SK-N-SH treated with all-trans-retinoic acid at 6 μM for 48 hours (cell line): ENCODE results near the gene NMUR1.

Experiments used
- ATAC-seq: fragments of 200-7000 bp; cut with Tn5 transposase; 3 replicates; pipeline ENCODE4 v1.9.1; 2020; ENCODE audit warnings: mild to moderate bottlenecking, moderate library complexity
- ARNTL ChIP-seq: fragments of 450-650 bp; formaldehyde crosslinking; IDR thresholded peaks from 2 replicates; pipeline ENCODE4 v1.5.0; 2020; ENCODE audit warnings: low read depth, mild to moderate bottlenecking, moderate library complexity, borderline replicate concordance
- BACH2 ChIP-seq: fragments of 250-450 bp; sonication (Bioruptor Pico); IDR thresholded peaks from 2 replicates; pipeline ENCODE4 v1.9.0; 2021; ENCODE audit warnings: mild to moderate bottlenecking, borderline replicate concordance
- CSDC2 ChIP-seq: fragments of 250-450 bp; sonication (Bioruptor Pico); IDR thresholded peaks from 2 replicates; pipeline ENCODE4 v1.5.0; 2020; ENCODE audit warnings: mild to moderate bottlenecking, moderate library complexity
- ESRRG ChIP-seq: fragments of 250-450 bp; sonication (Bioruptor Pico); IDR thresholded peaks from 2 replicates; pipeline ENCODE4 v1.6.1; 2021; ENCODE audit warnings: mild to moderate bottlenecking
- ISL1 ChIP-seq: fragments of 250-450 bp; sonication (Bioruptor Pico); IDR thresholded peaks from 2 replicates; pipeline ENCODE4 v2.1.2; 2022; ENCODE audit warnings: mild to moderate bottlenecking, moderate library complexity
- OSR1 ChIP-seq: fragments of 250-450 bp; sonication (Bioruptor Pico); IDR thresholded peaks from 2 replicates; pipeline ENCODE4 v1.8.0; 2022; ENCODE audit warnings: moderate library complexity, mild to moderate bottlenecking, inconsistent platforms
- PPARA ChIP-seq: fragments of 250-450 bp; sonication (Bioruptor Pico); IDR thresholded peaks from 2 replicates; pipeline ENCODE4 v1.5.0; 2020; ENCODE audit warnings: mild to moderate bottlenecking, borderline replicate concordance
- SNAI2 ChIP-seq: fragments of 250-450 bp; sonication (Bioruptor Pico); IDR thresholded peaks from 2 replicates; pipeline ENCODE4 v1.5.0; 2020; ENCODE audit warnings: mild to moderate bottlenecking, moderate library complexity
- TCF4 ChIP-seq: fragments of 250-450 bp; sonication (Bioruptor Pico); IDR thresholded peaks from 2 replicates; pipeline ENCODE4 v1.8.0; 2021; ENCODE audit warnings: mild to moderate bottlenecking, moderate library complexity, borderline replicate concordance
- TOX ChIP-seq: fragments of 250-450 bp; sonication (Bioruptor Pico); IDR thresholded peaks from 2 replicates; pipeline ENCODE4 v1.8.0; 2021; ENCODE audit warnings: mild to moderate bottlenecking, moderate library complexity, borderline replicate concordance
- ZFP3 ChIP-seq: fragments of 250-450 bp; sonication (Bioruptor Pico); IDR thresholded peaks from 2 replicates; pipeline ENCODE4 v1.5.0; 2020; ENCODE audit warnings: mild to moderate bottlenecking, moderate library complexity
- ZFP30 ChIP-seq: fragments of 450-650 bp; formaldehyde crosslinking; IDR thresholded peaks from 2 replicates; pipeline ENCODE4 v1.5.0; 2022; ENCODE audit warnings: mild to moderate bottlenecking, moderate library complexity
- ZNF565 ChIP-seq: fragments of 450-650 bp; formaldehyde crosslinking; conservative IDR thresholded peaks from 2 replicates; pipeline ENCODE4 v1.5.0; 2020; ENCODE audit warnings: low read depth, mild to moderate bottlenecking, moderate library complexity
- ZNF70 ChIP-seq: fragments of 450-650 bp; formaldehyde crosslinking; IDR thresholded peaks from 2 replicates; pipeline ENCODE4 v1.5.0; 2020; ENCODE audit warnings: mild to moderate bottlenecking, moderate library complexity
- ZNF8 ChIP-seq: fragments of 450-650 bp; formaldehyde crosslinking; IDR thresholded peaks from 2 replicates; pipeline ENCODE4 v1.5.0; 2020; ENCODE audit warnings: mild to moderate bottlenecking, moderate library complexity
- TF ChIP-seq, protein P1 (sequence below): fragments of 250-450 bp; sonication (Bioruptor Pico); IDR thresholded peaks from 2 replicates; pipeline ENCODE4 v1.5.1; 2020; ENCODE audit warnings: low read depth, mild to moderate bottlenecking, moderate library complexity
- TF ChIP-seq, protein P2 (sequence below): fragments of 250-450 bp; sonication (Bioruptor Pico); IDR thresholded peaks from 2 replicates; pipeline ENCODE4 v1.8.0; 2021; ENCODE audit warnings: low read depth, mild to moderate bottlenecking, moderate library complexity, borderline replicate concordance
- TF ChIP-seq, protein P3 (sequence below): fragments of 250-450 bp; sonication (Bioruptor Pico); IDR thresholded peaks from 2 replicates; pipeline ENCODE4 v1.5.1; 2021; ENCODE audit warnings: mild to moderate bottlenecking, moderate library complexity
- TF ChIP-seq, protein P4 (sequence below): fragments of 250-450 bp; sonication (Bioruptor Pico); IDR thresholded peaks from 2 replicates; pipeline ENCODE4 v1.5.0; 2020; ENCODE audit warnings: mild to moderate bottlenecking, moderate library complexity

NMUR1 gene

DNA sequence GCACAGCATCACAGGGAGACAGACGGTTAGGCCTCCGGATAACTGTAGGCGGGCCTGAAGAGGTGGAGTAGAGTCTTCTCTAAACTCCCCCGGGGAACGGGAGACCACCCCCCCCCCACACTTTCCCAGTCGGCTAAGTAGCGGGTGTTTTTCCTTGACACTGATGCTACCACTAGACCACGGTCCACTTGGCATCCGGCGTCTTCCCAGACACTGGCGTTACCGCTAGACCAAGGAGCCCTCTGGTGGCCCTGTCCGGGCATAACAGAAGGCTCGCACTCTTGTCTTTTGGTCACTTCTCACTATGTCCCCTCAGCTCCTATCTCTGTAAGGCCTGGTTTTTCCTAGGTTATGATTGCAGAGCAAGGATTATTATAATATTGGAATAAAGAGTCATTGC, 40.3 kb downstream of the NMUR1 start (continued):
- no peak for TF ChIP-seq ARNTL (CRISPR knock-in tag)
- TF ChIP-seq, protein P1, sequence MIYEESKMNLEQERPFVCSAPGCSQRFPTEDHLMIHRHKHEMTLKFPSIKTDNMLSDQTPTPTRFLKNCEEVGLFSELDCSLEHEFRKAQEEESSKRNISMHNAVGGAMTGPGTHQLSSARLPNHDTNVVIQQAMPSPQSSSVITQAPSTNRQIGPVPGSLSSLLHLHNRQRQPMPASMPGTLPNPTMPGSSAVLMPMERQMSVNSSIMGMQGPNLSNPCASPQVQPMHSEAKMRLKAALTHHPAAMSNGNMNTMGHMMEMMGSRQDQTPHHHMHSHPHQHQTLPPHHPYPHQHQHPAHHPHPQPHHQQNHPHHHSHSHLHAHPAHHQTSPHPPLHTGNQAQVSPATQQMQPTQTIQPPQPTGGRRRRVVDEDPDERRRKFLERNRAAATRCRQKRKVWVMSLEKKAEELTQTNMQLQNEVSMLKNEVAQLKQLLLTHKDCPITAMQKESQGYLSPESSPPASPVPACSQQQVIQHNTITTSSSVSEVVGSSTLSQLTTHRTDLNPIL (CRISPR knock-in tag): no peak

DNA sequence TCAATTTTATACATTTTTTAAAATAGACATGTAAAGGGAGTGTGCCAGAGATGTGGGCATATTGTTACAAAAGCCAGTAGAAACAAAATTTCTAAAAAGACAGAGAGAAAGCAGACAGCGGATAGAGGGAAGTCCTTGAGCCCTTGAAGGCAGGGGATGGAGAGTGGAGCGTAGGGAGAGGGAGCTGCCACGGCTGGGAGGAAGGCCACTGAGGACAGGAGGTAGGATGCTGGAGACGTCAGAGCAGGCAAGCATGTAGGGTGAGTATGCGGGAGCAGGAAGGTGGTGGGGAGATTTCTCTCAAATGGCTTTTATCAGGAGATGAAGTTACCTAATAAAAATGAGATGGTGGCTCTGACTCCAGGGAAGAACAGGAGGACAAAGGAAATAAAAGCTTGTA, 41.9 kb downstream of the NMUR1 start:
- TF ChIP-seq ARNTL (CRISPR knock-in tag): no peak
- no peak for TF ChIP-seq ZNF565 (CRISPR knock-in tag)
- TF ChIP-seq, all 23 proteins: peak for 0
- ATAC-seq: no peak

DNA sequence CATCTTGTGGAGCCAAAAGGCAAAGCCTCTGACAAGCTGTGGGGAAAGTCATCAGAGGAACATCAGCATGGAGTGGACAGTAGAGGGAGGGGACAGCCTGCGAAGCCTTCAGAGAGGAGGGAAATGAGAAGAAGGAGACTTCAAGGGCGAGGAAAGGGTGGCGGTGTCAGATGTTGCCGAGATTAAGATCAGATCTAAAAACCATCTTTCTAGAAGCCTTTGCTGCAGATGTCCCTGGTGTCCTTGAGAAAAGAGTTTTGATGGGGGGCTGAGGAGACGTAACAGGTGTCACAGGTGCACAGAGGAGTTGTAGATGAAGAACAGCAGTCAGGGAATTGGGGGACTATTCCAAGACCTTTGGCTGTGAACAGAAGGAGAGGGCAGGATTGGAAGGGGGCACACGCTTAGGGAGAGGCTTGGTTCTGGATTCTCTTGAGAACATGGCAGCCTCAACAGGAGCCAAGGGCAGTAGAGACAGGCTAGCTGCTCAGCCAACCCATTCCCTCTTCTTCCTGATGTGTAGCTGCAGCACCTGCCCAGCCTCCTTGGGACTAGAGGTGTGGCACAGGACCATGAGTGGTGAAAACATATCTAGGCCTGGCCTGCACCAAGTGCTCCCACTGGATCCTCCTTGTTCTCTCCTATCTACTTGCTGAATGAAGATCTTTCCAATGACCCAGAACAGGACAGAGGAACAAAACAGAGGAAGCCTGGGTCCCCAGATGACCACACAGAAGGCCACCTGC, 43.2 kb downstream of the NMUR1 start:
- no peak for ATAC-seq
- TF ChIP-seq ZNF565 (CRISPR knock-in tag): no peak
- no peak for TF ChIP-seq OSR1 (CRISPR knock-in tag)
- TF ChIP-seq BACH2 (CRISPR knock-in tag): no peak
- TF ChIP-seq, protein P2, sequence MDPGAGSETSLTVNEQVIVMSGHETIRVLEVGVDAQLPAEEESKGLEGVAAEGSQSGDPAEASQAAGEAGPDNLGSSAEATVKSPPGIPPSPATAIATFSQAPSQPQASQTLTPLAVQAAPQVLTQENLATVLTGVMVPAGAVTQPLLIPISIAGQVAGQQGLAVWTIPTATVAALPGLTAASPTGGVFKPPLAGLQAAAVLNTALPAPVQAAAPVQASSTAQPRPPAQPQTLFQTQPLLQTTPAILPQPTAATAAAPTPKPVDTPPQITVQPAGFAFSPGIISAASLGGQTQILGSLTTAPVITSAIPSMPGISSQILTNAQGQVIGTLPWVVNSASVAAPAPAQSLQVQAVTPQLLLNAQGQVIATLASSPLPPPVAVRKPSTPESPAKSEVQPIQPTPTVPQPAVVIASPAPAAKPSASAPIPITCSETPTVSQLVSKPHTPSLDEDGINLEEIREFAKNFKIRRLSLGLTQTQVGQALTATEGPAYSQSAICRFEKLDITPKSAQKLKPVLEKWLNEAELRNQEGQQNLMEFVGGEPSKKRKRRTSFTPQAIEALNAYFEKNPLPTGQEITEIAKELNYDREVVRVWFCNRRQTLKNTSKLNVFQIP: no peak
- no peak for TF ChIP-seq ZFP30 (CRISPR knock-in tag)
- TF ChIP-seq TCF4 (CRISPR knock-in tag): no peak
- TF ChIP-seq PPARA (CRISPR knock-in tag): no peak

DNA sequence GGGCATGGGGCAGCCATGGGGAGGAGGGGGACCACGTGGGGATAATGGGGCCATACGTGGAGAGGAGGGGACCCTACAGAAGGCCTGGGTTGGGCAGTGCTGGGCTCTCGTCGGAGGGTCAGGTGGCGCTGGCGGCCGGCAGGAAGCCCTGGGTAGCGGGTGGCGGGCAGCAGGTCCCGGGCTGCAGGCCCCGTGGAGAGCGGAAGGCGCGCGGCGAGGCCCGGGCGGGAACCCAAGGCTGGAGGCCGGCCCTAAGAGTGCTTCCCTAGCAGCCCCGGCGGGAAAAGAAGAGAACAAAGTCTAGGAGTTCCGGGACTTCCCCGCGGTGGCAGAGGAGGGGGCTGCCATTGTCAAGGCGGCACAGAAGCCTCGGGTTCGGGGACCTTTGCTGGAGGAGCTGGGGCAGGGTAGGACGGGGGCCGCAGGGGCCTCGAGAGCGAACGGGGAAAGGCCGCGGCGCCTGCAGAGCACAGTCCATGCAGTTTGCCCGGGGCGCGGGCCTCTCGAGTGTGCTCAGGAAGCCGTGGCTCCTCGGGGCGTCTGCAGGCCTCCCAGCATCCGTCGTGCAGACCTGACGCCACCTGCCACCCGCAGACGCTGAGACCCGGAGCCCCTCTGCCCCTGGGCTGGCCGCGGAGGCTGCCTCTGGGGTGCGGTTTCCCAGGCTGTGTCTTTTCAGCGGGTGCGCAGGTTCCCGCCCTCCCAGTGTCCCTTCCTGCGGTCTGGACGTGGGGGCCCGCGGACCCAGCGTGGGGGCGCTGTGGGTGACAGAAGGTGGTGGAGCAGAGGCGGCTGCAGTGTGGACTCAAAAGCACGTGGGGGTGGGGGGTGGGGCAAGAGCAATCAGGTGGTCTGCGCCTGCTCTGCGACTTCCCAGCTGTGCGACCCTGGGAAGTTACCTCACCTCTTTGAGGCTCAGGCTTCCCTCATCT, 46.6 kb downstream of the NMUR1 start:
- TF ChIP-seq TOX (CRISPR knock-in tag): no peak
- TF ChIP-seq, protein P3, sequence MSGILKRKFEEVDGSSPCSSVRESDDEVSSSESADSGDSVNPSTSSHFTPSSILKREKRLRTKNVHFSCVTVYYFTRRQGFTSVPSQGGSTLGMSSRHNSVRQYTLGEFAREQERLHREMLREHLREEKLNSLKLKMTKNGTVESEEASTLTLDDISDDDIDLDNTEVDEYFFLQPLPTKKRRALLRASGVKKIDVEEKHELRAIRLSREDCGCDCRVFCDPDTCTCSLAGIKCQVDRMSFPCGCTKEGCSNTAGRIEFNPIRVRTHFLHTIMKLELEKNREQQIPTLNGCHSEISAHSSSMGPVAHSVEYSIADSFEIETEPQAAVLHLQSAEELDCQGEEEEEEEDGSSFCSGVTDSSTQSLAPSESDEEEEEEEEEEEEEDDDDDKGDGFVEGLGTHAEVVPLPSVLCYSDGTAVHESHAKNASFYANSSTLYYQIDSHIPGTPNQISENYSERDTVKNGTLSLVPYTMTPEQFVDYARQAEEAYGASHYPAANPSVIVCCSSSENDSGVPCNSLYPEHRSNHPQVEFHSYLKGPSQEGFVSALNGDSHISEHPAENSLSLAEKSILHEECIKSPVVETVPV (CRISPR knock-in tag): no peak
- TF ChIP-seq, protein P4, sequence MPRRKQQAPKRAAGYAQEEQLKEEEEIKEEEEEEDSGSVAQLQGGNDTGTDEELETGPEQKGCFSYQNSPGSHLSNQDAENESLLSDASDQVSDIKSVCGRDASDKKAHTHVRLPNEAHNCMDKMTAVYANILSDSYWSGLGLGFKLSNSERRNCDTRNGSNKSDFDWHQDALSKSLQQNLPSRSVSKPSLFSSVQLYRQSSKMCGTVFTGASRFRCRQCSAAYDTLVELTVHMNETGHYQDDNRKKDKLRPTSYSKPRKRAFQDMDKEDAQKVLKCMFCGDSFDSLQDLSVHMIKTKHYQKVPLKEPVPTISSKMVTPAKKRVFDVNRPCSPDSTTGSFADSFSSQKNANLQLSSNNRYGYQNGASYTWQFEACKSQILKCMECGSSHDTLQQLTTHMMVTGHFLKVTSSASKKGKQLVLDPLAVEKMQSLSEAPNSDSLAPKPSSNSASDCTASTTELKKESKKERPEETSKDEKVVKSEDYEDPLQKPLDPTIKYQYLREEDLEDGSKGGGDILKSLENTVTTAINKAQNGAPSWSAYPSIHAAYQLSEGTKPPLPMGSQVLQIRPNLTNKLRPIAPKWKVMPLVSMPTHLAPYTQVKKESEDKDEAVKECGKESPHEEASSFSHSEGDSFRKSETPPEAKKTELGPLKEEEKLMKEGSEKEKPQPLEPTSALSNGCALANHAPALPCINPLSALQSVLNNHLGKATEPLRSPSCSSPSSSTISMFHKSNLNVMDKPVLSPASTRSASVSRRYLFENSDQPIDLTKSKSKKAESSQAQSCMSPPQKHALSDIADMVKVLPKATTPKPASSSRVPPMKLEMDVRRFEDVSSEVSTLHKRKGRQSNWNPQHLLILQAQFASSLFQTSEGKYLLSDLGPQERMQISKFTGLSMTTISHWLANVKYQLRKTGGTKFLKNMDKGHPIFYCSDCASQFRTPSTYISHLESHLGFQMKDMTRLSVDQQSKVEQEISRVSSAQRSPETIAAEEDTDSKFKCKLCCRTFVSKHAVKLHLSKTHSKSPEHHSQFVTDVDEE (CRISPR knock-in tag): no peak
- TF ChIP-seq, protein P2: no peak
- TF ChIP-seq ZNF70 (CRISPR knock-in tag): no peak
- TF ChIP-seq ZFP3 (CRISPR knock-in tag): no peak
- no peak for TF ChIP-seq ISL1 (CRISPR knock-in tag)
- no peak for TF ChIP-seq ZNF8
- TF ChIP-seq OSR1 (CRISPR knock-in tag): no peak
- no peak for TF ChIP-seq PPARA (CRISPR knock-in tag)
- TF ChIP-seq SNAI2 (CRISPR knock-in tag): no peak
- TF ChIP-seq ESRRG (CRISPR knock-in tag): no peak
- TF ChIP-seq CSDC2 (CRISPR knock-in tag): no peak
- ATAC-seq: no peak
